Erythroblast (primary cell): ENCODE data around the gene AMH.

Experiments used
- GATA1 ChIP-seq: IDR thresholded peaks from 2 replicates; pipeline ENCODE4 v1.6.1; 2011; ENCODE audit warnings: low read depth, mild to moderate bottlenecking, control low read depth, low read length, moderate library complexity
- POLR2A ChIP-seq: IDR thresholded peaks from 2 replicates; pipeline ENCODE4 v1.6.1; 2011; ENCODE audit warnings: mild to moderate bottlenecking, low read length

- TF ChIP-seq POLR2A (no peak), GATA1 (no peak)
These were observed 33.1 kb downstream of the AMH start, which contains the start of gene PEAK3 for GRCh38 chr19:2282062-2282861.
